GM18499 (cell line): Measurements from ENCODE around the gene MISP.
A peak's percentile ranks its signal among the peaks of the same experiment; 100 is the strongest.

ENCODE experiments used
- ATAC-seq: cut with Tn5 transposase; IDR thresholded peaks from one replicate; pipeline ENCODE4 v1.9.1; 2021; ENCODE audit warnings: moderate number of reproducible peaks; ENCODE audit not compliant: insufficient read depth, unreplicated experiment

The MISP gene

DNA sequence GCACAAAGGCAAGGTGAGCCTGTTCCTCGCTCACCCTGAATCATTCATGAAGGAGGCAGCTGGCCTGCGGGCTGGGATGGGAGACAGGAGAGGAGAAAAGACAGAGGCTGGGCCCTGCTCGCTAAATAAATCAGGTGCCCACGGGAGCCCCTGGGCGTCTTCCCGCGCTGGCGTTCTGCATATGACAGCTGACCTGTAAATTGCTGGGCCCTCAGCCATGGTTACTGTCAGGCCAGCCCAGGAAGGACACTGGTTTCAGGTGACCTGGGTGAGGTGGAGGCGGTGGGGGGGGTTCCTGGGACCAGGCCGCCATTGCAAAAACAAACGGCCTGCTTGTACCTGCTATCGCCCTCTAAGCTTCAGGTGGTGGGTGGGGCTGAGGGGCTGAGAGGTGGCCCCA is 42.9 kb downstream of the MISP start:
- ATAC-seq: no peak

DNA sequence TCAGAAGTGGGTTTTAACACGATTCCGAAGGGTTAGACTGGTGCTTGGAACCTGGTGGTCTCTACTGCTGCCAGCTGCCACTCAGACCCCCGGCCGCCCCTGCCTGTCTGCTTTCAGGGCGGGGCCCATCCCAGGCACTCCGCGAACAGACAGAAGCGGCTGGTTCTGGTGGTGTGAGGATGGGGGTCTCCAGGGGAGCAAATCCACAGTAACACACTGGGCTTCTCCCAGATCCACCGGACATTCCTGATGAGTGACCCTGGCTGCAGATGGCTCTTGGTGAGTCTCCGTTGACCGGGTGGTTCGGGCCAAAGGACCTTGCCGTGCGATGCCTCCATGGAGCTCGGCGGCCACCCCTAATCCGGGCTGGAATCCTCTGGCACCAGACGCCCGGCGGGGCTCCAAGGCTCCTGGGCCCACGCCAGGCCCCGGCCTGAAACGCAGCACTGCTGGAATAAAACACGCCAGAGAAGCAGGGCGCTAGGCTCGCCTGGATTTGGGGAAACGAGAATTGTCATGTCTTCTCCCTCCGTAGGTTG is 44.2 kb downstream of the MISP start:
- no peak for ATAC-seq

DNA sequence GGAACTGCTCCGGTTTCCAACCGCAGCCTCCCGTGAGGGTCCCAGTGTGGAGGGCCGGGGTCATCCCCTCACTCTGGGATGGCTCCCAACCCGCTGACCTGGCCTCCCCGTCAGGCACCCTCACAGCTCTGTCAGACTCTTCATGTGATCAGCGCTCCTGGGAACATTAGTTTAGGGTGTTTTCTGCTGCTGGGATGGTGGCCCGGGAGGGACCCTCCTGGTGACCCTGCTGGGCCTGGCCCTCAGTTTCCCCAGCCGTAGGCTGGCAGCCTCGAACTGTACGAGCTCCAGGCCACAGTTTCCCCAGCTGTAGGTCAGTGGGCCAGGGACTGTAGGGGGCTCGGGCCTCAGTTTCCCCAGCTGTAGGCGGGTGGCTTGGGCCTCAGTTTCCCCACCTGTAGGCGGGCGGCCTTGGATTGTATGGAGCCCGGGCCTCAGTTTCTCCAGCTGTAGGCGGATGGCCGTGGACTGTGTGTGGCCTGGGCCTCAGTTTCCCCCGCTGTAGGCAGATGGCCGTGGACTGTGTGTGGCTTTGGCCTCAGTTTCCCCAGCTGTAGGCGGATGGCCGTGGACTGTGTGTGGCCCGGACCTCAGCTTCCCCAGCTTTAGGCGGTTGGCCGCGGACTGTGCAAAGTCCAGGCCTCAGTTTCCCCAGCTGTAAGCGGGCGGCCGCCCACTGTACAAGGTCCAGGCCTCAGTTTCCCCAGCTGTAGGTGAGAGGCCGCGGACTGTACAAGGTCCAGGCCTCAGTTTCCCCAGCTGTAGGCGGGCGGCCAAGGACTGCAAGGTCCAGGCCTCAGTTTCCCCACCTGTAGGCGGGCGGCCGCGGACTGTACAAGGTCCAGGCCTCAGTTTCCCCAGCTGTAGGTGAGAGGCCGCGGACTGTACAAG is 45.0 kb downstream of the MISP start:
- ATAC-seq: no peak

DNA sequence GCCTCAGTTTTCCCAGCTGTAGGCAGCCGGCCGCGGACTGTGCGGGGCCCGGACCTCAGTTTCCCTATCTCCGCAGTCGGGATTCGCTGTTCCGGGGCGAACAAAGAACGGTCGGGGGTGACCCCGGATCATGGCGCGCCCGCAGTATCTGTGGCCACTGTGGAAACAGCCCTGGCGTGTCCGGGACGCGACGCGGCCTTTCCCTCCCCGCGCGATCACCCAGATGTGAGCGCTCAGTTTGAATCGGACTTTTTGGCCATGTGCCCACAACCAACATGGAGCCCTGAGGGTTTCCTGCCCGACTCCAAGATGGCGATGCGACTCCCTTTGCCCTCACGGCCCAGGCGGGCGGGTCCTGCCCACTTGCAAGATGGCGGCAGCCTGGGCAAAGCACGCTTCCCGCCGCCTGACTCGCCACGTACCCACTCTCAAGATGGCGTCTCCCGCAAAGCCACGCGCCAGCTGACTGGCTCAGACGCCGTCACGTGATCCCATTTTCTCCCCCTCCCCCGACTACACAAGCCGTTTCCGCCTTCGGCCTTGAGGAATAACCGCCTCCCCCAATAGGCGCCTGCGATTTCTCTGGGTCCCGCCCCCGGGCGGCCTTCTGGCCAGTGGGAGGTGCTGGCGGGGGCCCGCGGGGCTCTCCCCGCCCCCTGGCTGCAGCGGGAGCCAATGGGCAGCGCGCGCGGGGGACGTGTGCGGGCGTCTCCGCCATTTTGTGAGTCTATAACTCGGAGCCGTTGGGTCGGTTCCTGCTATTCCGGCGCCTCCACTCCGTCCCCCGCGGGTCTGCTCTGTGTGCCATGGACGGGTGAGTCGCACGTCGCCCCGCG is 46.0 kb downstream of the MISP start, which contains the start of gene PTBP1:
Gene PTBP1, plus strand, starts transcription at position 761 of the 836 bp plus-strand sequence. Its CDS starts 46 bp downstream, at position 807.
- peak; percentile 61 for ATAC-seq

DNA sequence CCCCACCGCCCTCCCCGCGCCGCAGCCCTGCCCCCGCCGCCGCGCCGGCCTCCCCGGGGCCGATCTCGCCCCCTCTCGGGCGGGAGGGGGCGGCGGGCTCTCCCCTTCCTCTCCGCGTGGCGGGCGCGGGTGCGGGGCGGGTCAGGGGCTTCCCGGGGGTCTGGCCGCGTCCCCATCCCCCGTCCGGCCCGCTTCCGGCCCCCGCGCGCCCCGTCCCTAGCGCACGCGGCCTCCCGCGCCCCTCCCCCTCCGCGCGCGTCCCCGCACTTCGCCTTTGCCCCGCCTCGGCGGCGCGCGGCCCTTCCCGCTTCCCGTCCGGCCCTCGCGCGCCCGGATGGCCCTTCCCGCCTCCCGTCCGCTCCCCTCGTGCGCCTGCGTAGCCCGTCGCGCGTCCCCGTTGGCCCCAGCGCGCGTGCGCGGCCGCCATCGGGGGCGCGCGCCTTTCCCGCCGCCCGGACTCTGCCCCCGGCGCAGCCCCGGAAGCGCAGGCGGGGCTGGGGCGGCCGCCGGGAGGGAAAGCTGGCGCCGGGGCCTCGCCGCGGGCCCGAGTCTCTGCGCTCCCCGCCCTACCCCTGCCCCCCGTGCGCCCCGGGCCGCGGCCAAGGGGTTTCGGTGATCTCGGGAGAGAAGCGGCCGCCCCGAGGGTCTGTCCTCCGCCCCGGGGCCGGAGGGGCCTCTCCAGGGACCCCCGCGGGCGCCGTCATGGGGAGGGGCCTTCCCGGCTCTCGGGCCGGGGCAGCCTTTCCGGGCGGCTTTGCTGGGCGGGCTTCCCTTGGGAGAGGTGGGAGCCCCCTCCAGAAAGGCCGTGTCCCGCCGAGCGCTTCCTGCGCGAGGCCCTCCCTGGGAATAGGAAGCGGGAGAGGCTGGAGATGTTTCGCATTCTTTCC is 46.9 kb downstream of the MISP start:
- ATAC-seq: no peak

DNA sequence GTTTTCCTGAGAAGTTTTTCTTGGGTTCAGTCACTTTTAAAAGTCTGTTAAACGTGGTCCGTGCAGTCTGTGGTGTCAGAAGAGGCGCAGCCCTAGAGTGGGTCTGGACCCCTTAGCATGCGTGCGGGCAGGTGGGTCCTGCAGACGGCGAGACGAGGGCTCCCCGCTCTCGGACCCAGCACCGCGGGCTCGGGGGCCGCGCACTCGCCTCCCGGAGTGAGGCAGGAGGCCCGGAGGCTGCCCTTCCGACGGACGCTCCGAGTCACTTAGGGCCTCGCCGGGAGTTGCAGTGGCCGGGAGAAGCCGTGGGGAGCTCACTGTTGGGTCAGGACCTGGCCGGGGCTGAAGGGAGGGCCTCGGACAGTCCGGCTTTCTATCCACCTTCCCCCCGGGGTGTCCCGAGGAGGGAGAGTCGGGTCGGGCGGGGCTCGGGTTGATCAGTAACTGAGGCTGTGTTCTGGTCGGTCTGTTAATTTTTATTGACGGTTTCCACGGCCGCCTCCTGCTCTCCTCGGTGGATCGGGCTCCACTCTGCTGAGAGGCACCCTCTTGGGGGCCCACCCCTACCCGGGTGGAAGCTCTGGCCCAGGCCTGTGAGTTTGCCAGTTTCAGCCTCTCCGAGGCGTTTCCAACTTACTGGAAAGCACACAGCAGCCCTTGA is 47.6 kb downstream of the MISP start:
- no peak for ATAC-seq

DNA sequence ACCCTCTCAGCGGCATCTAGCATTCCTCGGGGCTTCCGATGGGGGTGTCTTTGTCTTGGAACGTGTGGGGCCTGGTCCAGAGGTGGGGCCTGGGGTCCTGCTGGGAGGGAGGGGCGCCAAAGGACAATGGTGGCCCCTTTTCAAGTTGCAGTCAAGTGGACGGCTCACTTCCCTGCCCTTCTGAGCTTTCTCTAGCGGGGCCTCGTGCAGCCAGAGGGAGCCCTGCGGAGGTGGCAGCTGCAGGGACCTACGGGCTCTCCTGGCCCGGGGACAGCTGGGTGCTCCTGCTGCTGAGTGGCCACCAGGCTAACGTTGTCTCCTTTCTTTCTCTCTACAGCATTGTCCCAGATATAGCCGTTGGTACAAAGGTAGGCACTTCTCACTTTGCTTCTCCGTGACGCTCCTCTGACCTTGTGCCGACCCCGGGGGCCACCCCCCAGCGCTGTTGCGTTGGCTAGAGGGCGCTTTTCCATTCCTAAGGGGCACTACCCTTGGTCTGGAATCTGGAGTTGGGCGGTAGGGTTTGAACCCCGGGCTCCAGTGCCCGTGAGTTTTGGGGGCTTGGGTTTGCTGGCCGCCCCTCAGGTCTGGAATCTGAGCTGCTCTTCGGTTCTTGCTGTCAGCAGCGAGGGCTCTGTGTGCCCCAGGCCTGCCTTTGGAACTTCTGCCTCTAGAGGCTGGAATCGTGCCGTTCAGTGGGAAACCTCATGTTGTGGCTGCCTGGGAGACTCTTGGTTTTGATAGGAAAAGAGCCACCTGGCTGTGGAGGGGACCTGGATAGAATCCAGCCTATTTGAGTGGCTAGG is 48.4 kb downstream of the MISP start:
- ATAC-seq: no peak

DNA sequence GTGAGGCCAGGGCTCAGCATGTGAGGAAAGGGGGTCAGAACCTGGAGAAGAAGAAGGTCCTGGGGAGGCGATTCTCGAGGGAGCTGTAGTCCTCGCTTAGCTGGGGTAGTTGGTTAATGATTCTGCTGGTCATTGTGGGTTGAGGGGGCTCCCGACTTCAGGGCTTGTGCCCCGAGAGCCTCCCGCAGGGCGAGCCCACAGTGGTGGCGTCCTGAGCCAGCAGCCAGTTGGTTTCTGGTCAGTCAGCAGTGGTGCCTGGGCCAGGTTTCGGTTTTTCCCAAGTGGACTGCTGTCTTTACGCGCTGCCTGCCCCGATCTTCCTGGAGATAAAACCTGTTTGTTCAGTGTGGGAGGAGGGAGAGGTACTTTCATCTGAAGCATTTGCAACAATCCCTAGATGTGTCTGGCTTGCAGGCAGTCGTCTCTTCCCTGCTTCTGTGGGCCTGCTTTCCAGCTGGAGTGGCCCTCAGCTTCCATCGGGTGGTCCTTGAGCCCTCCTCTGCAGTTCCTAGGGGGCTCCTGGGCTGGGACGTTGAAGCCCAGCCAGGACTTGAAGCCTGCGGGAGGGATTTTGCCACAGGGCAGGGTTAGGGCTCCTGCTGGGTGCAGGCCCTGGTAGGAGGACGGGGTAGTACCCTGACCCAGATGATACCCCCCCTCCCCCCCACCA is 49.6 kb downstream of the MISP start:
- no peak for ATAC-seq

DNA sequence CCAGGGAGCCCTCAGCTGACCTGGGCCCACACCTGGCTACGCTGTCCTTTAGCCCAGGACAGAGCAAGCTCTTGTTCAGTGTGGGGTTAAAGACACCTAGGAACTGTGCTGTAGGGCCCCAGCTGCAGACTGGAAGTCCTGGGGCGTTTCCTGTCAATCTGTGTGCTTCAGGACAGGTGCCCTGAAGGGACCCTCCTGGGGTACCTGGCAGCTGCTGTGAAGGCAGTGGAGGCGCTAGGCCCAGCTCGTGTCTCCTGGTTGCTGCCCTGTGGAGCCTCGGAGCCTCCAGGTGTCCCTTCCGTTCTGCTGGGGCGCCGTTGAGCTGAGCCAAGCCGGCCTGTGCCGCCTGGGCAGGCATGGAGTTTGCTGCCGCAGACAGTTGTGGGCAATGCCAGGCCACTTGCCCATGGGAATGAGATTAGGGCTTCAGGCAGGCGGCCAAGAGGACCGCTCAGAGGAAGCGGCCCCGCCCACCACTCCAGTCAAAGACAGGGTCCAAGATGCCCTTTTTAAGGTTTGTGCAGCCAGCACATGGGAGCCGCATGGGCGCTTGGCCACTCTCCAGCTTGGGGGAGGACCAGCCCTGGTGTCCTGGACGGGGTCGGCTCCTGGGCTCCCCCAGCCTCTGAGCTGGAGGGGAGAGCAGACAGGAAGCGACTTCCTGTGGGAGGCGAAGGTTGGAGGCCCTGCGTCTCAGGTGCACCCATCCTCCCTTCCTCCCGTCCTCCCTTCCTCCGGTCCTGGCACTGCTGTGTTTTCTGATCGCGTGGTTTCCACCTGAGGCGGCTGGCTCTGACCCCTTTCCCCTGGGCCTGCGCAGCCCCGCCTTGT is 50.3 kb downstream of the MISP start:
- ATAC-seq: no peak

DNA sequence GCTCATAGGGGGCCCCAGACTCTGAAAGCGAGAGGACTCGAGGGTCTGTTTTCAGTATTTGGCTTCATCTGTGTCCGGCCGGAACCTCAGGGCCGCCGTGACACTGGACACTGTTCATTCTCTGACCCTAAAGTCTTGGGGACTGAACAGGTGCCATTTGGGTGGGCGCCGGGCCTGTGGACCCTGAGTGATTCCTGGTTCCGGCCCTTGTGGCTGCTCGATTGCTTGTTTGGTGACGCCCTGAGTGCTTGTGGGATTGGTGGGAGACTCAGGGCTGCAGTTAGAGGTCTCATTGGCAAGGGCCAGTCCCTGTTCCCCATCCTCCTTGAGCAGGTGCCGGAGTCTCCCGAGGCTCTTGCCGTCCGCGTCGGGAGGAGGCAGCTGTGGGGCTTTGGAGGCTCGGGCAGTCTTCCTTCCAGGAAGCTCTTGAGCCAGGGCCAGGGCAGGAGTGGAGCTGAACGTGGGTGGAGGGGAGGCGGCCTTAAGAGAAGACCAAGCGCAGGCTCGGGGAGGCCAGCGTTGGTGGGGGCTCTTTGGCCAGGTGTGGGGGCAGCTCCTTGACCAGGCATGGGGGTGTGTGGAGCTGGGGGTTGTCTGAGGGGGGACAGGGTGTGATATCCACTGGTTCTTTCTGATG is 51.1 kb downstream of the MISP start:
- no peak for ATAC-seq

DNA sequence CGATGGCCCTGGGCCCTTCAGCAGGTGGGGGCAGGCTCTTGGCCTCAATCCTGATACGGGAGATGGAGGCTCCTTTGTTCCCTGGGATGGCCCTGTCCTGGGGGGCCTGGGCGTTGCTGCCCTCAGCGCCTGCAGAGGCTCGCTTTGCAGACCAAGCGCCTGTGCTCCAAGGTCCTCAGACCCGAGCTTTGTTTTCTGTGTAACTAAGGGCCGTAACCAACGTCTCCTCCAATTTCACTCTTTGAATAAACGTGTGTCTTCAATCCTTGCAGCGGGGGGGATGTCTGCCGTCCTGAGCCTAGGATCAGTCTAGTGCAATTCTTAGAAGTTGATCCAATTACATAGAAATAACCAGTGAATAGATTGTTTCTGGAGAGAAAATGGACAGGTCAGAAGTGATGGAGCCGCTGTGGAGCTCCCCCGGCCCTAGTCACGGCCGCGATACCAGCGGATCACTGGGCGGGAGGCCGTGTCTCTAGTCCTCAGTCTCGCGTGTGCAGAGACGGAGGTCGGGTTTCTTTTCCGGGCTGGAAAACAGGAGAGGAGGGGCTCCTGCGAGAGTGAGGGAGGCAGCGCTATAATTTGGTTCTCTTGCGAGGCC is 51.7 kb downstream of the MISP start:
- no peak for ATAC-seq

DNA sequence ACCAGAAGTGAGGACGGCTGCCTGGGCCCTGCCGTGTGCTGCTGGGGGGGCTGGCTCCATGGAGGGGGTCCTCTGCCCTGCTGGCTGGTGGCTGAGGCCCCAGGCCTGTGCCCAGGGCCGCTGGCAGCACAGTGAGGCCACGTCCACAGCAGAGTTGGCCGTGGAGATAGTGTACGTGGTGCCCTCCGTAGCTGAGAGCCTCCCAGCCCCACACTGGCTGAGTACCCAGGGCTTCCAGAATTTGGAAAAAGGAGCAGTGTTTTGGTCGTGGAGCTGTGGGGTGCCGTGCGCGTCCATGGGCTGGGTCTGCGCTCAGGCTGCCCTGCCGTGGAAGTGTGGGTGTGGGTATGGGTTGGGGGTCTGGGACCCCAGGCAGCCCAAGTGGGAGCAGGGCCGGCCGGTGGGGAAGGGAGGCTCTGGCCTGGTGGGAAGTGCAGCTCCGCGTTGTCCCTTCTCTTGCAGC is 52.2 kb downstream of the MISP start:
- ATAC-seq: no peak

DNA sequence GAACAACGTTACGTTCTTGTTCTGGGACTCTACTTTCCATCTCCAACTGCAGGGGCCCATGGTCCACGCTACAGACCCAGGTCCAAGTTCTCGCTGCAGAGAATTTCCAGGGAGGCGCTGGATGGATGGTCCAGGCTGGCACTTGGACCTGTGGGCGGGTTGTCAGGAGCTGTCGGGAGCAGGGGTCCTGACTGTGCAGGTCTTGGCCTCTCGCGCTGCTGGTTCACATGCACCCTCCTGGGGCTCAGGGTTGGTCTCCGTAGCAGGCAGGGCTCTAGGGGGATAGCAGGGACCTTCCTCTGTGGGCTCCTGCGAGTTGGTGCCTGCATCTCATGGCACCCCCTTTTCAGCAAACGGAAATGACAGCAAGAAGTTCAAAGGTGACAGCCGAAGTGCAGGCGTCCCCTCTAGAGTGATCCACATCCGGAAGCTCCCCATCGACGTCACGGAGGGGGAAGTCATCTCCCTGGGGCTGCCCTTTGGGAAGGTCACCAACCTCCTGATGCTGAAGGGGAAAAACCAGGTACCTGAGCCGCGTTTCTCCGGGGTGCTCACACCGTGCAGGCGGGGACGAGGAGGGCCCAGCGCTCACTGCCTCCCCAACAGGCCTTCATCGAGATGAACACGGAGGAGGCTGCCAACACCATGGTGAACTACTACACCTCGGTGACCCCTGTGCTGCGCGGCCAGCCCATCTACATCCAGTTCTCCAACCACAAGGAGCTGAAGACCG is 52.9 kb downstream of the MISP start:
- no peak for ATAC-seq

DNA sequence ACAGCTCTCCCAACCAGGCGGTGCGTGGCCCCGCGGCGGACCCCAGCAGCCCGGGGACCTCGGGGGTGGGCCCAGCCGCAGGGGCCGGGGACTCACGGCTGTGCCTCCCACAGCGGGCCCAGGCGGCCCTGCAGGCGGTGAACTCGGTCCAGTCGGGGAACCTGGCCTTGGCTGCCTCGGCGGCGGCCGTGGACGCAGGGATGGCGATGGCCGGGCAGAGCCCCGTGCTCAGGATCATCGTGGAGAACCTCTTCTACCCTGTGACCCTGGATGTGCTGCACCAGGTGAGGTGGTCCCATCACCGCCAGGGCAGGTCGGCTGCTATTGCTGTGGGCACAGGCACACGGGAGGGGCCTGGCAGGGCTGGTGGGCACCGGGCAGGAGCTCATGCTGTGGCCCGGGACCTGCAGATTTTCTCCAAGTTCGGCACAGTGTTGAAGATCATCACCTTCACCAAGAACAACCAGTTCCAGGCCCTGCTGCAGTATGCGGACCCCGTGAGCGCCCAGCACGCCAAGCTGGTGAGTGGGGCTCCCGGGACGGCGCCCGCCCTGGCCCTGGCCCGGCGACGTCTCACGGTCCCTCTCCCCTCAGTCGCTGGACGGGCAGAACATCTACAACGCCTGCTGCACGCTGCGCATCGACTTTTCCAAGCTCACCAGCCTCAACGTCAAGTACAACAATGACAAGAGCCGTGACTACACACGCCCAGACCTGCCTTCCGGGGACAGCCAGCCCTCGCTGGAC is 53.7 kb downstream of the MISP start:
- ATAC-seq: no peak

DNA sequence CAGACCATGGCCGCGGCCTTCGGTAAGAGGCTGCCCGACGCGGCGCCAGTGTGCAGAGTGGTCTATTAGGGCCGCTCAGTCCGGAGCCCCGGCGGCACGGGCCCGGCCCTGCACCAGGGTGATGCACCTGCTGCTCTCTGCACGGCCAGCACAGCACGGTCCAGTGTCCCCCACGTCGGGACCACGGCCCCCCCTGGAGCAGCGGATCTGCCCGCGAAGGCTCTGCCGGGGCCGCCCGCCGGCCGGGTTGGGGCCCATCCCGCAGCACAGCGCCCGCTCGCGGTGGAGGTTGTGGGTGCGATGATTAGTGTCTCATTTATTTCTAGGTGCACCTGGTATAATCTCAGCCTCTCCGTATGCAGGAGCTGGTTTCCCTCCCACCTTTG is 54.2 kb downstream of the MISP start:
- ATAC-seq: no peak
